Cardiac muscle cell (in vitro differentiated cells and primary cell): ENCODE measurements around the gene TTC9C. TPM values are rescaled to one million over a fixed set of nuclear protein-coding genes. Genes with fewer than 3 reads are reported as not detected.

Experiments used
- DNase-seq, 2 donors: peaks; one replicate each; pipeline versions ENCODE4 v3.0.0 to v3.0.0-alpha.2; 2010 to 2017; ENCODE audit warnings: low read depth in 1 of 2, low spot score in 1 of 2
- H3K27ac ChIP-seq: fragments of 200-600 bp; sonication (generic); 2 replicates; pipeline ENCODE4 v1.5.1; 2016
- H3K27me3 ChIP-seq: fragments of 200-600 bp; sonication (generic); 2 replicates; pipeline ENCODE4 v1.6.0; 2016; ENCODE audit warnings: control low read depth
- H3K36me3 ChIP-seq: fragments of 200-600 bp; sonication (generic); 2 replicates; pipeline ENCODE4 v1.5.1; 2016; ENCODE audit warnings: control low read depth
- H3K4me1 ChIP-seq: fragments of 200-600 bp; sonication (generic); 2 replicates; pipeline ENCODE4 v1.8.1; 2017; ENCODE audit warnings: low read depth, mild to moderate bottlenecking, mixed run types
- H3K4me3 ChIP-seq: fragments of 200-600 bp; sonication (generic); 2 replicates; pipeline ENCODE4 v1.5.1; 2016; ENCODE audit warnings: mild to moderate bottlenecking
- H3K9me3 ChIP-seq: fragments of 200-600 bp; sonication (generic); 2 replicates; pipeline ENCODE4 v1.5.1; 2017; ENCODE audit warnings: low read depth, mild to moderate bottlenecking, control low read depth
- polyA plus RNA-seq: library from polyadenylated mRNA; unstranded; fragments of >200 nt; fragmentation: Nextera tagmentation; extraction: Ambion mirVana; gene quantifications from 2 replicates; pipeline ENCODE4 v1.2.1, GENCODE V29; 2016
- total RNA-seq: library from RNA; depleted of rRNA; stranded (reverse); fragments of >200 nt; gene quantifications from 2 replicates; pipeline ENCODE4 v1.2.3, GENCODE V29; 2016
- TF ChIP-seq, protein P1 (sequence below): IDR thresholded peaks from 2 replicates; pipeline ENCODE4 v1.5.1; 2012; ENCODE audit warnings: low read depth, mild to moderate bottlenecking, low read length

Gene TTC9C
- total and polyA plus RNA-seq, 2 experiments from 2014 or later, result 37.3 to 39.0 TPM

DNA sequence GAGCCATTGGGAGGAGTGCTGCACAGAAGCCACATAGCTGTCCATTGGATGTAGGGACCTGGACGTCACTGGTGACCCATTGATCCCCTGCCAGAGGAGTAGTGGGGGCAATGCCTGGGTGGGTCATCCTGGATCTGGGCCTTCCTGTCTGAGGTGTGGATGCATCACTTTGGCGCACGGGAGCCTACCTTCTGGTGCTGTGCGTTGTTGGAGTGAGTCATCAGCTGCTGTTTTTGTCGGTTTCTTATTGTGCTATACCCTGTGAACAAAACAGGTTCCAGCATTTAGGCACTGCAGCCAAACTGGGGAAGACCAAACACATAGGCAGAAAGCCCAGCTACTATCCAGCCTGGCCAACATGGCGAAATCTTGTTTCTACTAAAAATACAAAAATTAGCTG is 46.1 kb downstream of the TTC9C start:
- Histone ChIP-seq H3K4me1 (peaks cover 4% of the 10 kb centered on the region), H3K27ac (no peak overlapping the region), H3K36me3 (peaks cover 10% of the 10 kb centered on the region), H3K9me3 (no peaks in the 10 kb centered on the region), H3K4me3 (no peak overlapping the region), H3K27me3 (no peaks in the 10 kb centered on the region)
- DNase-seq, result no peak
- TF ChIP-seq, protein P1, sequence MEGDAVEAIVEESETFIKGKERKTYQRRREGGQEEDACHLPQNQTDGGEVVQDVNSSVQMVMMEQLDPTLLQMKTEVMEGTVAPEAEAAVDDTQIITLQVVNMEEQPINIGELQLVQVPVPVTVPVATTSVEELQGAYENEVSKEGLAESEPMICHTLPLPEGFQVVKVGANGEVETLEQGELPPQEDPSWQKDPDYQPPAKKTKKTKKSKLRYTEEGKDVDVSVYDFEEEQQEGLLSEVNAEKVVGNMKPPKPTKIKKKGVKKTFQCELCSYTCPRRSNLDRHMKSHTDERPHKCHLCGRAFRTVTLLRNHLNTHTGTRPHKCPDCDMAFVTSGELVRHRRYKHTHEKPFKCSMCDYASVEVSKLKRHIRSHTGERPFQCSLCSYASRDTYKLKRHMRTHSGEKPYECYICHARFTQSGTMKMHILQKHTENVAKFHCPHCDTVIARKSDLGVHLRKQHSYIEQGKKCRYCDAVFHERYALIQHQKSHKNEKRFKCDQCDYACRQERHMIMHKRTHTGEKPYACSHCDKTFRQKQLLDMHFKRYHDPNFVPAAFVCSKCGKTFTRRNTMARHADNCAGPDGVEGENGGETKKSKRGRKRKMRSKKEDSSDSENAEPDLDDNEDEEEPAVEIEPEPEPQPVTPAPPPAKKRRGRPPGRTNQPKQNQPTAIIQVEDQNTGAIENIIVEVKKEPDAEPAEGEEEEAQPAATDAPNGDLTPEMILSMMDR, result no peak

DNA sequence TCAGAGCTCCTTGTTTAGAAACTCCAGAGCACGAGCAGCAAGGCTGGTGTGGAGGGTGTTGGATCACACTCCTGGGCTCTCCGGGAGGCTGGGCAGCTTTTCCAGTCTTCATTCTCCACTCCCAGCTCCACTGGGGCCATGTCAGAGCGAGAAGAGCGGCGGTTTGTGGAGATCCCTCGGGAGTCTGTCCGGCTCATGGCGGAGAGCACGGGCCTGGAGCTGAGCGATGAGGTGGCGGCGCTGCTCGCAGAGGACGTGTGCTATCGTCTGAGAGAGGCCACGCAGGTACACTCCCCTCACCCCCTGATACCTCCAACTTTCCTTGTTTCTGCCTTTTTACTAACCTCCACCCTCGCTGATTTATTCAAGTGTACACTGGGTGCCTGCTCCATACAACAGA is 47.4 kb downstream of the TTC9C start:
- TF ChIP-seq, protein P1, result no peak
- no peak overlapping the region for H3K27ac ChIP-seq
- H3K9me3 ChIP-seq, result no peaks in the 10 kb centered on the region
- peaks cover 10% of the 10 kb centered on the region for H3K36me3 ChIP-seq
- no peak for DNase-seq
- peaks cover under 1% of the 10 kb centered on the region for H3K4me1 ChIP-seq
- H3K27me3 ChIP-seq, result no peaks in the 10 kb centered on the region
- H3K4me3 ChIP-seq, result no peak overlapping the region

DNA sequence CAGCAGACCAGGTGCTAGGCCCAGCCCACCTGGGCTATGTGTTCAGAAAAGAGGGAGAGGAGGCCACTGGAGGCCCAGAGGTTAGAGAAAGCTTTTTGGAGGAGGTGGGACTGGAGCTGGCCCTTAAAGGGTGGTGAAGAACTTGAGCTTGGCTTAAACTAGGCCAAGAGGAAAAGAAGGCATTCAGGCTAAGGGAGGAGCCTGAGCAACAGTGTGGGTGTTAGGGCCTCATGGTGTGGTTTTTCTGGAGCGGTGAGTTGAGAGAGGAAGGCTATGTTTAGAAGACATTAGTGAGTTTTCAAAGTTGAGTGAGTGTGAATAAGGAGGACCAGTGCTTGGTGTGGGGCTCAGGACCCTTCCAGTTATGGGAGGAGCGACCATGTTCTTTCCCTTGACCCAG is 49.1 kb downstream of the TTC9C start:
- H3K27me3 ChIP-seq, result no peaks in the 10 kb centered on the region
- no peak overlapping the region for H3K4me3 ChIP-seq
- H3K9me3 ChIP-seq, result no peaks in the 10 kb centered on the region
- H3K4me1 ChIP-seq, result no peaks in the 10 kb centered on the region
- no peak overlapping the region for H3K27ac ChIP-seq
- TF ChIP-seq, protein P1, result no peak
- no peak for DNase-seq
- peaks cover 14% of the 10 kb centered on the region for H3K36me3 ChIP-seq

DNA sequence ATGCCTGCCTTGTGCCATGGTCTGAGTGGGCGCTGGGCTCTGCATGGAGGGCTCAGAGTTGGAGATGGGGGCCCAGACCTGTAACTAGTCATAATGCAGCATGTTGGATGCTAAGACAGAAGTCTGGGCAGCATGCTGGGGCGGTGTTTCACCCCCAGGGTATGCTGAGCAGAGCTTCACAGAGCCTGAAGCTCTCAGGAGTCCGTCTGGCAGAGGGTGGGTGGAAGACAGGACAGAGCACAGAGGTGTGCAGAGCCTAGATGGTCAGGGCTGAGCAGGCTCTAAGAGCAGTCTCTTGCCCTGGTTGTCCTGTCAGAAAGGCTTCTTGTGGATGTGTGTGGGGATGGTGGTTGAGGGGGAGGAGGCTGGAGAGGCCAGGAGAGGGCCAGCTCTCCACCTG is 50.2 kb downstream of the TTC9C start:
- TF ChIP-seq, protein P1, result no peak
- no peak overlapping the region for H3K4me3 ChIP-seq
- H3K27me3 ChIP-seq, result no peaks in the 10 kb centered on the region
- no peaks in the 10 kb centered on the region for H3K9me3 ChIP-seq
- no peaks in the 10 kb centered on the region for H3K4me1 ChIP-seq
- H3K36me3 ChIP-seq, result peaks cover 20% of the 10 kb centered on the region
- DNase-seq, result no peak
- no peak overlapping the region for H3K27ac ChIP-seq

DNA sequence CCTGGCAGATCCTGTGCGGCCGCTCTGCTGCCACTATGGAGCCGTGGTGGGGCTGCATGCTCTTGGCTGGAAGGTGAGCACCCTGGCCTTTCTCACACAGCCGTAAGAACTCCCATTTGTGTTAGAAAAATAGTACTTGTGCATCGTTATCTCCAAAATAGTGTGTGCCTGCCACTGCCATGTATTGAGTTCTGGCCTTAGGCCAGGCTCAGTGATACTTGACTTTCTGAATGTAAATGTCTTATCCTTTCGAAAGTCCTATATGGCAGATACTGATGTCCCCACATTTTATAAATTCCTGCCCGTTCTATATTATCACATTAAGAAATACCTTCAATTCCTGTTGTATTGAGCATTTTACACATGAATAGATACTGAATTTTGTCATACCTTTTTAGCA is 54.5 kb downstream of the TTC9C start:
- TF ChIP-seq, protein P1, result no peak
- no peak for DNase-seq
- H3K4me3 ChIP-seq, result no peak overlapping the region
- H3K4me1 ChIP-seq, result peaks cover 4% of the 10 kb centered on the region
- no peaks in the 10 kb centered on the region for H3K9me3 ChIP-seq
- H3K27me3 ChIP-seq, result no peaks in the 10 kb centered on the region
- H3K36me3 ChIP-seq, result peaks cover 15% of the 10 kb centered on the region
- no peak overlapping the region for H3K27ac ChIP-seq
